GM23248 (cell line): ENCODE data around the gene ARFGEF3. TPM values are rescaled to one million over a fixed set of nuclear protein-coding genes. Genes with fewer than 3 reads are reported as not detected.
"Not testable (repeated sequence)": the region's sequence is repeated elsewhere in the genome, so short reads cannot be mapped to it uniquely, and the experiment has no call there.

ENCODE experiments used
- DNase-seq: peaks from one replicate; pipeline ENCODE4 v3.0.0-alpha.2; 2015
- H2AFZ ChIP-seq: fragments of 200-600 bp; sonication (generic); 2 replicates; pipeline ENCODE4 v1.6.1; 2016; ENCODE audit warnings: antibody characterized with exemption
- H3F3A ChIP-seq: fragments of 200-600 bp; sonication (generic); 2 replicates; pipeline ENCODE4 v1.6.1; 2016; ENCODE audit warnings: mild to moderate bottlenecking, antibody characterized with exemption, mixed run types; ENCODE audit not compliant: insufficient read depth
- H3K27ac ChIP-seq: fragments of 200-600 bp; sonication (generic); 2 replicates; pipeline ENCODE4 v1.5.1; 2016; ENCODE audit warnings: mild to moderate bottlenecking
- H3K27me3 ChIP-seq: fragments of 200-600 bp; sonication (generic); replicated peaks from 2 replicates; pipeline ENCODE4 v1.6.1; 2016; ENCODE audit warnings: mild to moderate bottlenecking; ENCODE audit not compliant: insufficient read depth
- H3K36me3 ChIP-seq: fragments of 200-600 bp; sonication (generic); 2 replicates; pipeline ENCODE4 v1.6.1; 2016; ENCODE audit warnings: low read depth, mild to moderate bottlenecking
- H3K4me1 ChIP-seq: fragments of 200-600 bp; sonication (generic); 2 replicates; pipeline ENCODE4 v1.6.1; 2016; ENCODE audit warnings: mild to moderate bottlenecking; ENCODE audit not compliant: insufficient read depth
- H3K4me2 ChIP-seq: fragments of 200-600 bp; sonication (generic); one replicate; pipeline ENCODE4 v1.6.1; 2016; ENCODE audit warnings: mild to moderate bottlenecking; ENCODE audit not compliant: unreplicated experiment
- H3K4me3 ChIP-seq: fragments of 200-600 bp; sonication (generic); 2 replicates; pipeline ENCODE4 v1.5.1; 2016; ENCODE audit warnings: mild to moderate bottlenecking
- H3K79me2 ChIP-seq: fragments of 200-600 bp; sonication (generic); 2 replicates; pipeline ENCODE4 v1.6.1; 2016; ENCODE audit warnings: mild to moderate bottlenecking; ENCODE audit not compliant: insufficient read depth
- H3K9ac ChIP-seq: fragments of 200-600 bp; sonication (generic); 2 replicates; pipeline ENCODE4 v1.6.1; 2016; ENCODE audit warnings: mild to moderate bottlenecking
- H3K9me2 ChIP-seq: fragments of 200-600 bp; sonication (generic); 2 replicates; pipeline ENCODE4 v1.6.1; 2016; ENCODE audit warnings: mixed run types, mild to moderate bottlenecking, moderate library complexity; ENCODE audit not compliant: insufficient read depth
- H3K9me3 ChIP-seq: fragments of 200-600 bp; sonication (generic); one replicate; pipeline ENCODE4 v1.6.1; 2017; ENCODE audit warnings: low read depth
- H4K20me1 ChIP-seq: fragments of 200-600 bp; sonication (generic); 2 replicates; pipeline ENCODE4 v1.6.0; 2016; ENCODE audit not compliant: insufficient read depth
- EZH2 ChIP-seq: fragments of 200-600 bp; sonication (generic); IDR thresholded peaks from 2 replicates; pipeline ENCODE4 v1.6.1; 2018; ENCODE audit warnings: antibody characterized with exemption, mild to moderate bottlenecking; ENCODE audit not compliant: insufficient read depth, poor library complexity, severe bottlenecking
- EZH2phosphoT487 ChIP-seq: fragments of 200-600 bp; sonication (generic); IDR thresholded peaks from 2 replicates; pipeline ENCODE4 v1.6.1; 2018; ENCODE audit warnings: antibody characterized with exemption, moderate library complexity, mild to moderate bottlenecking, low read depth; ENCODE audit not compliant: insufficient read depth
- WGBS, 2 experiments: methylation state at CpG; one replicate each; pipeline ENCODE4 v1.1.6; 2015 to 2017; ENCODE audit warnings: low lambda C conversion rate in 2 of 2, low coverage in 1 of 2; ENCODE audit errors: missing lambda C conversion rate in 2 of 2; 5-methylcytosine and 5-hydroxymethylcytosine counted together
- in situ Hi-C: fragments of 300-500 bp; cut with MboI; formaldehyde crosslinking; loops from 2 replicates; pipeline ENCODE4 v1.15.0; 2020
- polyA plus RNA-seq: library from polyadenylated mRNA; unstranded; fragments of >200 nt; fragmentation: Nextera tagmentation; extraction: Ambion mirVana; gene quantifications from 2 replicates; pipeline ENCODE4 v1.2.1, GENCODE V29; 2016
- total RNA-seq: library from RNA; depleted of rRNA; stranded (reverse); fragments of >200 nt; shearing (Covaris generic); gene quantifications from 2 replicates; pipeline ENCODE4 v1.2.3, GENCODE V29; 2014

The ARFGEF3 gene
- total and polyA plus RNA-seq, 2 experiments from 2014 or later = 0.06 to 0.11 TPM

- Histone ChIP-seq H3K36me3 (no peaks in the 10 kb centered on the region), H4K20me1 (no peaks in the 10 kb centered on the region), H3K27ac (no peak overlapping the region), H3K9ac (no peak overlapping the region), H3K4me1 (no peaks in the 10 kb centered on the region), H3K4me2 (no peak overlapping the region), H2AFZ (no peak overlapping the region), H3K9me2 (no peaks in the 10 kb centered on the region), H3K4me3 (no peak overlapping the region), H3K9me3 (no peaks in the 10 kb centered on the region), H3F3A (no peaks in the 10 kb centered on the region), H3K27me3 (0 out of 2 replicates have a peak, but pooled peaks cover 13% of the 10 kb centered on the region), H3K79me2 (no peaks in the 10 kb centered on the region)
- TF ChIP-seq EZH2phosphoT487 (no peak), EZH2 (no peak)
- WGBS, 2 experiments = 33 to 41% methylated on average over 3 of the region's 3 CpGs
- DNase-seq = no peak
- in situ Hi-C loops = loop anchor here (5.0 to 25.0 kb wide), 5 partner anchors 166 to 628 kb away; partner anchors contain the start of gene HEBP2
Observed at GRCh38 chr6:138116661-138116999, 45.1 kb upstream of the ARFGEF3 start.

DNA sequence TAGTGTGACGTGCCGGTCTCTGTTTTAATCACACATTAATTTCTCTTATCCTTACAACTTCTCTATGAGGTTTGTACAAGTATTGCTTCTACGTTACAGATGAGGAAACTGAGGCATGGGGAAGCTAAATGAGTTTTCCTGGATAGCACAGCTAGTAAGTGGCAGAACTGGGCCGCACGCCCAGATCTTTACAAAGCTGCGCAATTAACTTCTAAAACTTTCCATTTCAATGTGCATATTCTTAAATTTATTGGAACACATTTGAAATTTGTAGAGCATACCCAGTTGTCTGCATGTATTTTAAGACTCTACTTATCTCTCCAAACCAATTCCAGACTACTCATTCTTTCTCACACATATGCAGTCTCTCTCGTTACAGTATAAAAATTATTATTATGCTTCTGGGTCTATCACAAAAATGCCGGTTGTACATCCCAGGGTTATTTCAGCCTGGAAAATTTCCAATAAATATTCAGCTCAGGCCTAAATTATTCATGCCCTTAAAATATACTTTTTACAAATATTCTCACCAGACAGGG, 44.3 kb upstream of the ARFGEF3 start:
- Histone ChIP-seq H3K9me3 (no peaks in the 10 kb centered on the region), H3K27me3 (0 out of 2 replicates have a peak, but pooled peaks cover 17% of the 10 kb centered on the region), H3K36me3 (no peaks in the 10 kb centered on the region), H3K9me2 (no peaks in the 10 kb centered on the region), H4K20me1 (no peaks in the 10 kb centered on the region), H3K9ac (no peak overlapping the region), H3F3A (no peaks in the 10 kb centered on the region), H2AFZ (no peak overlapping the region), H3K4me2 (no peak overlapping the region), H3K27ac (no peak overlapping the region), H3K79me2 (no peaks in the 10 kb centered on the region), H3K4me1 (no peaks in the 10 kb centered on the region), H3K4me3 (no peak overlapping the region)
- WGBS, 2 experiments = 70% methylated on average over 8 of the region's 8 CpGs
- TF ChIP-seq EZH2phosphoT487 = no peak
- TF ChIP-seq EZH2 = no peak
- in situ Hi-C loops = loop anchor here (5.0 to 25.0 kb wide), 5 partner anchors 165 to 627 kb away; partner anchors contain the start of gene HEBP2
- DNase-seq = no peak

GRCh38 chr6:138119229-138119628, 42.5 kb upstream of the ARFGEF3 start:
- not testable (repeated sequence) for DNase-seq, H3K9me3 ChIP-seq, H3K4me1 ChIP-seq, H3K27ac ChIP-seq, H3F3A ChIP-seq, H3K4me3 ChIP-seq, H4K20me1 ChIP-seq, H3K36me3 ChIP-seq, H2AFZ ChIP-seq, H3K79me2 ChIP-seq, H3K9ac ChIP-seq, H3K4me2 ChIP-seq, H3K9me2 ChIP-seq
- in situ Hi-C loops = loop anchor here (5.0 to 25.0 kb wide), 5 partner anchors 163 to 626 kb away; partner anchors contain the start of gene HEBP2
- 50 to 83% methylated on average over 1 of the region's 1 CpG for WGBS, 2 experiments
- H3K27me3 ChIP-seq = 0 out of 2 replicates have a peak, but pooled peaks cover 18% of the 10 kb centered on the region

DNA sequence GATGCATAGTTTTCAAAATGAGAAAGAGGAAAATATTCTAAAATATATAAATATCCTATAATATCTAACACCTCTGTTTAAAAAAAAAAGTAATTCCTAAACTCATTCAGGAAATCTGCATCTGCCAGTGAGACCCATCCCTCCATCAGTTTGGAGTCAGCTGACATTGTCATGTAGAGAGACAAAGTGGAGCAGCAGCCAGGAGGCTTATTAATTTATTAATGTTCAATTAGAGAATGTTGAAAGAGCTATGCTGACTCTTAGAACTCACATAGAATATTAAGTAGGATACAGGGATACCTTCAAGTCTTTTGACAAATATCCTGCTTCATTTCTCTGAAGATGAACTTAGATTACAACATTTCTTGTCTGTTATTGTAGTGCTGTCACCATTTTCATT, 41.8 kb upstream of the ARFGEF3 start:
- Histone ChIP-seq H3K4me3 (no peak overlapping the region), H3K9me2 (no peaks in the 10 kb centered on the region), H4K20me1 (no peaks in the 10 kb centered on the region), H2AFZ (no peak overlapping the region), H3K9ac (no peak overlapping the region), H3K4me1 (no peaks in the 10 kb centered on the region), H3K36me3 (no peaks in the 10 kb centered on the region), H3K27ac (no peak overlapping the region), H3F3A (no peaks in the 10 kb centered on the region), H3K79me2 (no peaks in the 10 kb centered on the region), H3K27me3 (0 out of 2 replicates have a peak, but pooled peaks cover 18% of the 10 kb centered on the region), H3K4me2 (no peak overlapping the region), H3K9me3 (no peaks in the 10 kb centered on the region)
- no peak for DNase-seq
- in situ Hi-C loops = loop anchor here (5.0 to 25.0 kb wide), 5 partner anchors 162 to 625 kb away; partner anchors contain the start of gene HEBP2
- TF ChIP-seq EZH2phosphoT487 = no peak
- no peak for TF ChIP-seq EZH2

- Histone ChIP-seq H3K4me1 (no peaks in the 10 kb centered on the region), H3K9ac (no peak overlapping the region), H3K4me2 (no peak overlapping the region), H3K27me3 (0 out of 2 replicates have a peak, but pooled peaks cover 18% of the 10 kb centered on the region), H3F3A (no peaks in the 10 kb centered on the region), H3K27ac (no peak overlapping the region), H3K36me3 (no peaks in the 10 kb centered on the region), H3K9me2 (no peaks in the 10 kb centered on the region), H2AFZ (no peak overlapping the region), H3K79me2 (no peaks in the 10 kb centered on the region), H3K9me3 (no peaks in the 10 kb centered on the region), H4K20me1 (no peaks in the 10 kb centered on the region), H3K4me3 (no peak overlapping the region)
- in situ Hi-C loops = loop anchor here (25.0 kb wide), 2 partner anchors 388 to 412 kb away; no protein-coding TSS in a partner anchor
- TF ChIP-seq EZH2 (no peak), EZH2phosphoT487 (no peak)
- 56 to 58% methylated on average over 4 of the region's 4 CpGs for WGBS, 2 experiments
- no peak for DNase-seq
Observed at GRCh38 chr6:138124096-138124495, 37.6 kb upstream of the ARFGEF3 start.
